GM23248 (cell line): ENCODE results near the gene AVP.

Experiments used
- EZH2 ChIP-seq: fragments of 200-600 bp; sonication (generic); IDR thresholded peaks from 2 replicates; pipeline ENCODE4 v1.6.1; 2018; ENCODE audit warnings: antibody characterized with exemption, mild to moderate bottlenecking; ENCODE audit not compliant: insufficient read depth, poor library complexity, severe bottlenecking
- EZH2phosphoT487 ChIP-seq: fragments of 200-600 bp; sonication (generic); IDR thresholded peaks from 2 replicates; pipeline ENCODE4 v1.6.1; 2018; ENCODE audit warnings: antibody characterized with exemption, moderate library complexity, mild to moderate bottlenecking, low read depth; ENCODE audit not compliant: insufficient read depth

GRCh38 chr20:3128275-3128984, 43.9 kb upstream of the AVP start:
- no peak for TF ChIP-seq EZH2
- no peak for TF ChIP-seq EZH2phosphoT487
